Left renal pelvis (tissue), 4 donors: ENCODE data around the gene NSMCE1. TPM values are rescaled to one million over a fixed set of nuclear protein-coding genes. Genes with fewer than 3 reads are reported as not detected.

ENCODE experiments used
- polyA plus RNA-seq, 4 donors: library from polyadenylated mRNA; unstranded; fragments of 120-200 nt; gene quantifications; one replicate each; pipeline ENCODE4 v1.2.1, GENCODE V29; 2013; ENCODE audit not compliant: insufficient read length in 4 of 4

Gene NSMCE1
- polyA plus RNA-seq, 4 donors, result 52.9 to 94.8 (median 73.6) TPM

Other genes with a start within 250 kb of the NSMCE1 start
- gene C16orf82, start 201.8 kb downstream of the NSMCE1 start, polyA plus RNA-seq, result not detected
- 1 to 10 TPM; 6.7 to 9.9 (median 8.7) TPM for gene KDM8, start 65.2 kb downstream of the NSMCE1 start, polyA plus RNA-seq
- gene IL4R, start 45.2 kb upstream of the NSMCE1 start, polyA plus RNA-seq, result 10 to 100 TPM; 13.2 to 20.5 (median 15.5) TPM
- under 1 TPM; 0.14 to 0.34 (median 0.28) TPM for gene IL21R, start 133.4 kb upstream of the NSMCE1 start, polyA plus RNA-seq